IPS-18a (cell line): ENCODE data around the gene EEF1AKMT1.
A peak's percentile ranks its signal among the peaks of the same experiment; 100 is the strongest.

Source experiments
- H3K27ac ChIP-seq: one replicate; pipeline ENCODE4 v1.5.1; 2013; ENCODE audit warnings: low read length
- H3K27me3 ChIP-seq: one replicate; pipeline ENCODE4 v1.6.1; 2013; ENCODE audit warnings: mild to moderate bottlenecking, low read length; ENCODE audit not compliant: control insufficient read depth, insufficient read depth
- H3K36me3 ChIP-seq: one replicate; pipeline ENCODE4 v1.6.1; 2013; ENCODE audit warnings: low read depth, low read length; ENCODE audit not compliant: control insufficient read depth
- H3K4me1 ChIP-seq: one replicate; pipeline ENCODE4 v1.6.1; 2013; ENCODE audit warnings: low read depth, low read length; ENCODE audit not compliant: control insufficient read depth
- H3K4me3 ChIP-seq: one replicate; pipeline ENCODE4 v1.5.1; 2013; ENCODE audit warnings: low read length
- H3K9ac ChIP-seq: one replicate; pipeline ENCODE4 v1.6.1; 2013; ENCODE audit warnings: mild to moderate bottlenecking, low read length, moderate library complexity
- H3K9me3 ChIP-seq: one replicate; pipeline ENCODE4 v1.6.1; 2013; ENCODE audit warnings: low read depth, low read length; ENCODE audit not compliant: control insufficient read depth

Gene EEF1AKMT1

DNA sequence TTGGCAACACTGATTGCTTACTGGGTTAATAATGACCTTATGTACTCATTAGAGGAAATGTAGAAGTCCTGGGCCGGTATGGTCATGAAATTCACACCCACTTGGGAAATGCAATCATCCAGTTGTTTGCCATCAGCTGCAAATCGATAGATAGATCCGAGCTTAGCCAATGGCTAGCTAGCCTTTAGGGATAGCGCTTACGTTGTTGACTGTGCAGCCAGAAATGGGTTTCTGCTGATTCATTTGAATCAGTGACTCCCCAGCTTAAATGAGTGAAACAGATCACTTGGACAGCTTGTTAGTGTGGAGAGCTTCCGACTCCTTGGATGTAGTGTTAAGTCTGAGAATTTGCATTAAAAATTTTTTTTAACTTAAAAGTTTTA lies 58.4 kb downstream of the EEF1AKMT1 start:
- Histone ChIP-seq H3K36me3 (no peaks in the 10 kb centered on the region), H3K9me3 (no peaks in the 10 kb centered on the region), H3K27me3 (peaks cover 55% of the 10 kb centered on the region), H3K4me1 (peaks cover 20% of the 10 kb centered on the region), H3K27ac (no peak overlapping the region), H3K4me3 (no peak overlapping the region), H3K9ac (no peak overlapping the region)

GRCh38 chr13:20714563-20715329 lies 59.0 kb downstream of the EEF1AKMT1 start:
- Histone ChIP-seq H3K4me1 (peaks cover 20% of the 10 kb centered on the region), H3K9ac (no peak overlapping the region), H3K9me3 (no peaks in the 10 kb centered on the region), H3K4me3 (no peak overlapping the region), H3K27me3 (peaks cover 50% of the 10 kb centered on the region), H3K27ac (no peak overlapping the region), H3K36me3 (no peaks in the 10 kb centered on the region)

- no peak overlapping the region for H3K27ac ChIP-seq
- peaks cover 20% of the 10 kb centered on the region for H3K4me1 ChIP-seq
- no peaks in the 10 kb centered on the region for H3K36me3 ChIP-seq
Measured at GRCh38 chr13:20714161-20714560, 59.6 kb downstream of the EEF1AKMT1 start.

DNA sequence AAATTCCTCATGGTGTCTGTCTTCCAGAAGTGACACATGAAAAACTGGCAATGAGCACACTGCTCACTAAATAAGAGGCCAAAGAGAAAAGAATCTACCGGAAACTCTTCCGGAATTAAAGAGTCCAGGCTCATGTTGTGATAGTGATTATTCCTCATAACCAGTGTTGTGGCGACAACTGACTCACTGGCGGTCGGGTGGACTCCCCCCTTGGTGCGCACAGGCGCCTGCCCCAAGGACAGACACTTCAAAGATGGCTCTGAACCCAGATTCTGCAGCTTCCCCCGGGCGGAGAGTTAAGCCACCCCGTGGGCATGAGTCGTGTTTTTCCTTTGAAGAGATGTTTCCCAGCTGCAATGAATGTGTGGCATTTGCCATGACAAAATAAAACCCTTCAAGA lies 60.0 kb downstream of the EEF1AKMT1 start:
- Histone ChIP-seq H3K4me1 (peaks cover 20% of the 10 kb centered on the region), H3K9ac (no peak overlapping the region), H3K27me3 (peaks cover 44% of the 10 kb centered on the region), H3K4me3 (no peak overlapping the region), H3K36me3 (no peaks in the 10 kb centered on the region), H3K9me3 (no peaks in the 10 kb centered on the region), H3K27ac (no peak overlapping the region)

More at GRCh38 chr13:20714161-20714560, 59.6 kb downstream of the EEF1AKMT1 start:
- Histone ChIP-seq H3K4me3 (no peak overlapping the region), H3K27me3 (peaks cover 44% of the 10 kb centered on the region), H3K9ac (no peak overlapping the region), H3K9me3 (no peaks in the 10 kb centered on the region)

GRCh38 chr13:20713014-20713376 lies 60.8 kb downstream of the EEF1AKMT1 start:
- Histone ChIP-seq H3K27ac (no peak overlapping the region), H3K36me3 (no peaks in the 10 kb centered on the region), H3K4me1 (peaks cover 20% of the 10 kb centered on the region), H3K9ac (peak overlapping the region; percentile 30), H3K9me3 (no peaks in the 10 kb centered on the region), H3K4me3 (peak overlapping the region; percentile 36), H3K27me3 (peaks cover 42% of the 10 kb centered on the region)

DNA sequence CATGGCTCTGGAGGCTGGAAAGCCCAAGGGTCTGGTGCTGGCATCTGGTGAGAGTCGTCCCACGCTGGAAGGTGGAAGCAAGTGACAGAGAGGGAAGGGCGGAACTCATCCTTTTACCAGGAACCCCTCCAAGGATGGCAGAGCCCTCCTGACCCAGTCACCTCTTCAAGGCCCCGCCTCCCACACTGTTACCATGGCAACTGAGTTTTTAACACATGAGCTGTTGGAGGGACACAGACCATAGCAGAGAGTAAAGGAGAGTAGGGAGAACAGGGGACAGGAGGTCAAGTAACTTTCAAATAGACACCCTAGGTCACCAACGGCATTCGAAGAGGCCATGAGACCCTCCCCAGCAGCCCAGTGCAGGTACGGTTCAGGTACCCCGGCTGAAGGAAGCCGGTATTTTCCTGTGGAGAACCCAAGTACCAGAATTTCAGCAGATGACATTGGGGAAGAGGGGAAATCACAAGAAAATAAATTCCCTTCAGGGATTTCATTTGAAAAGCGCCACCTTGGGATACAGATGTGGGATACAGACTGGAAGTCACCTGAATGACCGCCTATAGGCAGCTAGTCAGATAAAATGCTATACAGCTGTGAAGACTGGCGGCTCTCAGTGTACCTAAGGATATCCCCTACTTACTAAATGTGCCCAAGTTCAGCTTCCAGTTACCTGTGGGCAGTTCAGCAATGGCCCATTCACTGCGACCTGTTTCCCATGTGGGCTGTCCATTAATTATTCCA lies 62.3 kb downstream of the EEF1AKMT1 start:
- Histone ChIP-seq H3K4me3 (no peak overlapping the region), H3K27me3 (peaks cover 27% of the 10 kb centered on the region), H3K27ac (no peak overlapping the region), H3K9me3 (no peaks in the 10 kb centered on the region), H3K36me3 (no peaks in the 10 kb centered on the region), H3K4me1 (peaks cover 12% of the 10 kb centered on the region), H3K9ac (no peak overlapping the region)

DNA sequence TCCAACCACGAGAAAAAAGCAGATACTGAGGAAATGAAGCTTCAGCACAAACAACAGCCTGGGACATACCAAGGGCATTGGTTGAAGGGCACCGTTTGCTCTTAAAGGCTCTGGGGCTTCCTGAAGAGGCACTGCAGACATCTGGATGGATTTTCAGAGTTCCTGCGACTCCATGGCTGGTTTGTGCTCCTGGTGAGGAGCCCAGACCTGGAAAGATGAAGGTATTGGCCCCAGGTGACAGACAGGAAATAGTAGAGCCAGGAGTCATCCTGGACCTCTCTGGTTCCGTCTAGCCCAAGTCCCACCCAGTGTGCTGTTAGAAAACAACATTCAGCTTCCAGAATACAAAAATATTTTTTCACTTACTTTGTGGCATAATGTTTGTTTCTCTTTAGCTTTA lies 64.0 kb downstream of the EEF1AKMT1 start:
- no peak overlapping the region for H3K27ac ChIP-seq
- no peaks in the 10 kb centered on the region for H3K9me3 ChIP-seq
- H3K4me1 ChIP-seq: peaks cover 11% of the 10 kb centered on the region
- H3K9ac ChIP-seq: no peak overlapping the region
- peaks cover 30% of the 10 kb centered on the region for H3K27me3 ChIP-seq
- H3K4me3 ChIP-seq: no peak overlapping the region
- no peaks in the 10 kb centered on the region for H3K36me3 ChIP-seq

DNA sequence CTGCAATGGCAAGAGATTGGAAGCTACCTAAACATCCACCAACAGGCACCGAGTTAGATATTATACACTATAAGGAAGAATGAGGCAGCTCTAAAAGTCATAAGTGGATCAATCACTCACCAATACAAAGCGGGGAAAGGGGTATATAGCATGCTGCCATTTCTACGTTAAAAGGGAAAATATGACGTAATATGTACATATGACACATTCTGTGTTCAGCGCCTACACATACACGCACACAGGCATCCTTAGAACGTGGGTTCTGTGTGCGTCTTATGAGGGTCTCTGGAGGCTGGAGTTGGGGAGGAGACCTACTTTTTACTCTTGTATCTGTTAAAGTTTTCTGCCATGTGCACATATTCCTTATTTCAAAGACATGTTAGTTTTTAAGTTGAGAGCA lies 64.4 kb downstream of the EEF1AKMT1 start:
- peaks cover 11% of the 10 kb centered on the region for H3K4me1 ChIP-seq
- no peaks in the 10 kb centered on the region for H3K36me3 ChIP-seq
- no peaks in the 10 kb centered on the region for H3K9me3 ChIP-seq
- no peak overlapping the region for H3K4me3 ChIP-seq
- no peak overlapping the region for H3K27ac ChIP-seq
- no peak overlapping the region for H3K9ac ChIP-seq
- H3K27me3 ChIP-seq: peaks cover 29% of the 10 kb centered on the region

DNA sequence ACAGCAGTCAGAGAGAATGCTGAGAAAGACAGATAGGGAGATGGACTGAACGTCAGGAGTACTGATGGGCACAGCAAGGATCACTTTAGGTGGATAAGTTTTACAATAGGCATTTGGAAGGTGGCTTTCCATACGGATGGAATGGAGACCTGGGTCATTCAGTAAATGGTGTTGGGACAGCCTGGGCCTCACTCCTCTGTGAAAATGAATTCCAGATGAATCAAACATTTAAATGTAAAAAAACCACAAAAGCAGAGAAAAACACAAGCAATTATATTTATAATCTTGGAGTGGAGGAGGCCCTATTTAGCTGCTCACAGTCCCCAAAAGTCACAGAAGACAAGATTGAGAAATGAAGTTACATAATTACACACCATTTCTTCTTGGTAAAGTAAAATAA lies 65.5 kb downstream of the EEF1AKMT1 start:
- Histone ChIP-seq H3K4me3 (no peak overlapping the region), H3K9ac (no peak overlapping the region)

GRCh38 chr13:20706661-20707060 lies 67.1 kb downstream of the EEF1AKMT1 start:
- Histone ChIP-seq H3K27me3 (peaks cover 32% of the 10 kb centered on the region), H3K4me3 (no peak overlapping the region), H3K4me1 (peaks cover 3% of the 10 kb centered on the region), H3K36me3 (no peaks in the 10 kb centered on the region), H3K9me3 (no peaks in the 10 kb centered on the region), H3K27ac (no peak overlapping the region), H3K9ac (no peak overlapping the region)

More for the DNA sequence above, 65.5 kb downstream of the EEF1AKMT1 start:
- no peak overlapping the region for H3K27ac ChIP-seq
- H3K9me3 ChIP-seq: no peaks in the 10 kb centered on the region
- H3K36me3 ChIP-seq: no peaks in the 10 kb centered on the region
- H3K27me3 ChIP-seq: peaks cover 22% of the 10 kb centered on the region
- H3K4me1 ChIP-seq: peaks cover 9% of the 10 kb centered on the region

DNA sequence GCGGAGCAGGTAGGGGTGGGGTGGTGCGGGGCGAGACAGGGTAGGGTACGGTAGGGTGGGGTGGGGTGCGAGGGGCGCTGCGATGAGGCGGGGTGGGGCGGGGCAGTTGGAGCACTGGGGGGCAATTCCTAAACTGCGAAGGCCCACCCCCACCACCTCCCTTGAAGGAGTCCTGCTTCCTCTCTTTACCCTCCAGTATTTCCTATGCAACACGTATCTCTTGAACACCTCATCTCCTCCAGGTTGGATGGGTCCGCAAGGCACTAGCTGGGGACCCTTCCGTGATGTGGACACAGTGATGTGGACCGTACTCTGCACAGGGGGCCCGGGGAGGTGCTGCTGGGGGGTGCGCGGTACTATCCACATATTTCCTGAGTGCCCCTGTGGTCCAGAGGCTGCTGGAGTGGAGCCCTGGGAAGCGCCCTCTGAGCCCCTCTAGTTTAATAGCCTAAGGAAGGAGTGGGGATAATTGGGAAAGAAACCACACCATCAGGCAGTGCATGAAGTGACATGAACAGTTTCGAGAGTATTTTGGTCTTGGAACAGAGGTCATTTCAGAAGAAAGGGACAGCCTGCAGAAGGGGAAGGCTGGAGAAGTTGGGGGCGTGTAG lies 69.2 kb downstream of the EEF1AKMT1 start:
- peak overlapping the region; percentile 6 for H3K4me3 ChIP-seq
- no peaks in the 10 kb centered on the region for H3K4me1 ChIP-seq
- no peak overlapping the region for H3K9ac ChIP-seq
- no peaks in the 10 kb centered on the region for H3K36me3 ChIP-seq
- H3K27me3 ChIP-seq: peaks cover 50% of the 10 kb centered on the region
- no peaks in the 10 kb centered on the region for H3K9me3 ChIP-seq
- H3K27ac ChIP-seq: no peak overlapping the region
